Panc1 (cell line): ENCODE results near the gene COL4A4. TPM values are rescaled to one million over a fixed set of nuclear protein-coding genes. Genes with fewer than 3 reads are reported as not detected.
"Not testable (repeated sequence)": the region's sequence is repeated elsewhere in the genome, so short reads cannot be mapped to it uniquely, and the experiment has no call there.

ENCODE experiments used
- ATAC-seq: fragments of 200-7000 bp; cut with Tn5 transposase; 2 replicates; pipeline ENCODE4 v1.9.1; 2020; ENCODE audit warnings: mild to moderate bottlenecking, moderate library complexity
- BruUV-seq: library from RNA; stranded (reverse); fragments of 400-500 nt; replicated peaks from 2 replicates; lab custom pipeline; 2021; lab: Mats Ljungman, UMichigan
- CTCF ChIA-PET: fragments of 300-600 bp; sonication (Branson Sonifier 250); formaldehyde crosslinking; loops from one replicate; lab custom pipeline; 2022; ENCODE audit warnings: antibody characterized with exemption; lab: Charles Lee
- POLR2A ChIA-PET: fragments of 300-600 bp; sonication (Branson Sonifier 250); formaldehyde crosslinking; loops from one replicate; lab custom pipeline; 2022; ENCODE audit warnings: antibody characterized with exemption; lab: Charles Lee
- DNase-seq: peaks from one replicate; pipeline ENCODE4 v3.0.0-alpha.2; 2010; ENCODE audit warnings: low read depth, low spot score
- H3K27ac ChIP-seq: 2 replicates; pipeline ENCODE4 v1.5.1; 2011; ENCODE audit warnings: mild to moderate bottlenecking, low read length, inconsistent platforms
- H3K27me3 ChIP-seq: fragments of 200-500 bp; sonication (Bioruptor generic); 2 replicates; pipeline ENCODE4 v1.6.0; 2014; ENCODE audit warnings: low read length, inconsistent platforms; ENCODE audit not compliant: control insufficient read depth, insufficient read depth
- H3K36me3 ChIP-seq: fragments of 200-500 bp; sonication (Bioruptor generic); 2 replicates; pipeline ENCODE4 v1.5.1; 2014; ENCODE audit warnings: inconsistent platforms, mild to moderate bottlenecking, low read length, moderate library complexity; ENCODE audit not compliant: control insufficient read depth, insufficient read depth
- H3K4me1 ChIP-seq: 2 replicates; pipeline ENCODE4 v1.5.1; 2011; ENCODE audit warnings: inconsistent platforms, mild to moderate bottlenecking, low read length, moderate library complexity; ENCODE audit not compliant: control insufficient read depth, insufficient read depth
- H3K4me3 ChIP-seq, 2 experiments: 2 replicates each; pipeline ENCODE4 v1.5.1; 2011 to 2012; ENCODE audit warnings: low read depth in 2 of 2, low read length in 2 of 2, mild to moderate bottlenecking in 2 of 2, inconsistent platforms in 1 of 2, moderate library complexity in 1 of 2
- H3K9me3 ChIP-seq: fragments of 200-500 bp; sonication (Bioruptor generic); 2 replicates; pipeline ENCODE4 v1.5.1; 2014; ENCODE audit warnings: low read depth, mild to moderate bottlenecking, inconsistent platforms, low read length, moderate library complexity; ENCODE audit not compliant: control insufficient read depth, insufficient read depth
- SIN3A ChIP-seq: IDR thresholded peaks from 2 replicates; pipeline ENCODE4 v1.6.1; 2012; ENCODE audit warnings: low read depth, mild to moderate bottlenecking, low read length, moderate library complexity, borderline replicate concordance; ENCODE audit not compliant: insufficient read depth
- TCF7L2 ChIP-seq: IDR thresholded peaks from 2 replicates; pipeline ENCODE4 v1.6.1; 2011; ENCODE audit warnings: mild to moderate bottlenecking, low read depth, low read length, inconsistent platforms
- in situ Hi-C: cut with HindIII; loops from 2 replicates; pipeline ENCODE4 v1.10.0; 2016; ENCODE audit warnings: low sequenced_read_pairs, low pct_unique_long_range_greater_than_20kb
- intact Hi-C: fragments of 100-400 bp; cut with micrococcal nuclease; formaldehyde crosslinking; loops from one replicate; pipeline ENCODE4 v1.10.0; 2022; ENCODE audit not compliant: unreplicated experiment
- total RNA-seq: library from RNA; stranded (reverse); gene quantifications from one replicate; pipeline ENCODE4 v1.2.1, GENCODE V29; 2021; ENCODE audit not compliant: unreplicated experiment
- TF ChIP-seq, protein P1 (sequence below): fragments of 450-650 bp; IDR thresholded peaks from 2 replicates; pipeline ENCODE4 v1.5.1; 2017; ENCODE audit warnings: mild to moderate bottlenecking

The COL4A4 gene
- total RNA-seq, 1 experiment from 2014 or later, result 0.13 TPM

DNA sequence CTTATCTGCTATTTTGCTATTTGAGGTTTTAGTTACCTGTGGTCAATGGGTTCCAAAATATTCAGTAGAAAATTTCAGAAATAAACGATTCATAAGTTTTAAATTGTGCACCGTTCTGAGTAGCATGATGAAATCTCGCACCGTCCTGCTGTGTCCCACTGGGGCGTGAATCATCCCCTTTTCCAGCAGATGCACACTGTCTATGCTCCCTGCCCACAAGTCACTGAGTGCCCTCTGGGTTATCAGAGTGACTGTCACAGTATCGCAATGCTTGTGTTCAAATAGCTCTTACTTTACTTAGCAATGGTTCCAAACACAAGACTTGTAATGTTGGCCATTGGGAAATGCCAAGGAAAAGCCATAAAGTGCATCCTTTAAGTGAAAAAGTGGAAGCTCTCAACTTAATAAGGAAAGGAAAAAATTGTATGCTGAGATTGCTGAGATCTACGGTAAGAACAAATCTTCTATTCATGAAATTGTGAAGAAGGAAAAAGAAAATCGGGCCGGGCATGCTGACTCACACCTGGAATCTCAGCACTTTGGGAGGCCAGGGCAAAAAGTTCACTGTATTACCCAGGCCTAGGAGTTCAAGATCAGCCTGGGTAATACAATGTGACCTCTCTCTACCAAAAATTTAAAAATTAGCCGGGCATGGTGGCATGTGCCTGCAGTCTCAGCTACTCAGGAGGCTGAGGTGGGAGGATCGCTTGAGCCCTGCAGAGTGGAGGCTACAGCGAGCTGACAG lies 13.8 kb upstream of the COL4A4 start:
- H3K36me3 ChIP-seq, result no peaks in the 10 kb centered on the region
- ChIA-PET POLR2A (no interaction called here), CTCF (interaction anchor here (0.6 kb wide), 1 partner anchor 310 kb away, joined by 3 read pairs; no protein-coding TSS in a partner anchor)
- H3K4me1 ChIP-seq, result no peaks in the 10 kb centered on the region
- intact Hi-C loops, result no loop called here
- no peak overlapping the region for H3K27ac ChIP-seq
- no peak for DNase-seq
- in situ Hi-C loops, result no loop called here
- H3K27me3 ChIP-seq, result no peaks in the 10 kb centered on the region
- H3K4me3 ChIP-seq, result no peak overlapping the region
- TF ChIP-seq, protein P1, sequence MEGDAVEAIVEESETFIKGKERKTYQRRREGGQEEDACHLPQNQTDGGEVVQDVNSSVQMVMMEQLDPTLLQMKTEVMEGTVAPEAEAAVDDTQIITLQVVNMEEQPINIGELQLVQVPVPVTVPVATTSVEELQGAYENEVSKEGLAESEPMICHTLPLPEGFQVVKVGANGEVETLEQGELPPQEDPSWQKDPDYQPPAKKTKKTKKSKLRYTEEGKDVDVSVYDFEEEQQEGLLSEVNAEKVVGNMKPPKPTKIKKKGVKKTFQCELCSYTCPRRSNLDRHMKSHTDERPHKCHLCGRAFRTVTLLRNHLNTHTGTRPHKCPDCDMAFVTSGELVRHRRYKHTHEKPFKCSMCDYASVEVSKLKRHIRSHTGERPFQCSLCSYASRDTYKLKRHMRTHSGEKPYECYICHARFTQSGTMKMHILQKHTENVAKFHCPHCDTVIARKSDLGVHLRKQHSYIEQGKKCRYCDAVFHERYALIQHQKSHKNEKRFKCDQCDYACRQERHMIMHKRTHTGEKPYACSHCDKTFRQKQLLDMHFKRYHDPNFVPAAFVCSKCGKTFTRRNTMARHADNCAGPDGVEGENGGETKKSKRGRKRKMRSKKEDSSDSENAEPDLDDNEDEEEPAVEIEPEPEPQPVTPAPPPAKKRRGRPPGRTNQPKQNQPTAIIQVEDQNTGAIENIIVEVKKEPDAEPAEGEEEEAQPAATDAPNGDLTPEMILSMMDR, result no peak
- no peak for TF ChIP-seq TCF7L2
- ATAC-seq, result no peak
- BruUV-seq, result no TSS peak
- no peaks in the 10 kb centered on the region for H3K9me3 ChIP-seq

DNA sequence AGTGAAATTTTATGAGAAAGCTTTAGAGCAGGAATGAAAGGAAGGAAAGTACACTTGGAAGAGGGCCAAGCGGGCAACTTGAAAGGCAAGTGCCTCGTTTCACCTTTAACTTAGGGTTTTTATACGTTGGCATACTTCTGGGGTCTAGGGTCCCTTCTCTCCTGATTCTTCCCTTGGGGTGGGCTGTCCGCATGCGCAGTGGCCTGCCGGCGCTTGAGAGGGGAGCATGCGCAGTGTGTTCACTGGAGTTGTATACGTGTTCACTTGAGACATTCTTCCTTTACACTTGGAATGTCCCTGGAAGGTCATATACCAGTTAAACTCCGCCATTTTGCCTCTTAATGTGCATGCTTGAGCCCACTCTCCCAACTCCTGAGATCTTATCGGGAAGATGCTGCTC lies 7.8 kb upstream of the COL4A4 start:
- H3K4me3 ChIP-seq, in situ Hi-C loops, H3K4me1 ChIP-seq, POLR2A ChIA-PET, ATAC-seq, H3K27ac ChIP-seq, H3K36me3 ChIP-seq, H3K9me3 ChIP-seq, intact Hi-C loops, DNase-seq, BruUV-seq, CTCF ChIA-PET, H3K27me3 ChIP-seq: not testable (repeated sequence)

DNA sequence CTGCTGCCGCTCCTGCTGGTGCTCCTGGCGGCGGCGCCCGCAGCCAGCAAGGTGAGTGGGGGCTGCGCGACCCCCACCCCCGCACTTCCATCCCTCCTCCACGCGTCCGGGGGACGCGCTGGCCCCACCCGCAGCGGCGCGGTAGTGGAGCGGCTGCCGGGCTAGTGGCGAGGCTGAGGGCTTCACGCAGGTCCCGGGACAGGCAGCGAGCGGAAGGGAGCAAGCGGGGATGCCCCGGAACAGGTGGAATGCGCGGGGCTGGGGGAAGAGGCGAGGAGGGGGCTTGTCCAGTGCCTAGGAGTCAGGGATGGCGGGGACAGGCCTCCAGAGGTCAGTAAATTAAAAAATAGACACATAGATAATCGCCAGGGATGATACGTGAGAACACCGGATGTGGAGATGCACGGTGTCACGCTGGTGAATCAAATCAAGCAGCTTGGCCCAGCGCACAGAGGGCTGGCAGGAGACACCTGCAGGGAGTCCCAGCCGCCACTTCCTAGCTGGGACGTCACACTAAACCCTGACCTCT lies 822 bp upstream of the COL4A4 start:
- intact Hi-C loops, result no loop called here
- POLR2A ChIA-PET, result no interaction called here
- in situ Hi-C loops, result no loop called here
- DNase-seq (no peak), ATAC-seq (peak; percentile 55)
- H3K9me3 ChIP-seq, result no peaks in the 10 kb centered on the region
- no peak for TF ChIP-seq TCF7L2
- TF ChIP-seq SIN3A, result no peak
- TF ChIP-seq, protein P1, result no peak
- peak overlapping the region; percentile 31 to 42 for H3K4me3 ChIP-seq
- peaks cover 4% of the 10 kb centered on the region; the same call in 1 of the 2 replicates for H3K4me1 ChIP-seq
- no peaks in the 10 kb centered on the region; the same call in 1 of the 2 replicates for H3K36me3 ChIP-seq
- peaks cover 44% of the 10 kb centered on the region for H3K27me3 ChIP-seq
- BruUV-seq, result no TSS peak
- CTCF ChIA-PET, result interaction anchor here (0.7 kb wide), 1 partner anchor 76 kb away, joined by 9 read pairs; no protein-coding TSS in a partner anchor
- no peak overlapping the region for H3K27ac ChIP-seq
